ENCODE data around the gene SLC26A2. TPM values are rescaled to one million over a fixed set of nuclear protein-coding genes. Genes with fewer than 3 reads are reported as not detected.

The SLC26A2 gene
- total and polyA plus RNA-seq, 2 donors from 2014 or later, result 2.2 to 18.4 TPM

DNA sequence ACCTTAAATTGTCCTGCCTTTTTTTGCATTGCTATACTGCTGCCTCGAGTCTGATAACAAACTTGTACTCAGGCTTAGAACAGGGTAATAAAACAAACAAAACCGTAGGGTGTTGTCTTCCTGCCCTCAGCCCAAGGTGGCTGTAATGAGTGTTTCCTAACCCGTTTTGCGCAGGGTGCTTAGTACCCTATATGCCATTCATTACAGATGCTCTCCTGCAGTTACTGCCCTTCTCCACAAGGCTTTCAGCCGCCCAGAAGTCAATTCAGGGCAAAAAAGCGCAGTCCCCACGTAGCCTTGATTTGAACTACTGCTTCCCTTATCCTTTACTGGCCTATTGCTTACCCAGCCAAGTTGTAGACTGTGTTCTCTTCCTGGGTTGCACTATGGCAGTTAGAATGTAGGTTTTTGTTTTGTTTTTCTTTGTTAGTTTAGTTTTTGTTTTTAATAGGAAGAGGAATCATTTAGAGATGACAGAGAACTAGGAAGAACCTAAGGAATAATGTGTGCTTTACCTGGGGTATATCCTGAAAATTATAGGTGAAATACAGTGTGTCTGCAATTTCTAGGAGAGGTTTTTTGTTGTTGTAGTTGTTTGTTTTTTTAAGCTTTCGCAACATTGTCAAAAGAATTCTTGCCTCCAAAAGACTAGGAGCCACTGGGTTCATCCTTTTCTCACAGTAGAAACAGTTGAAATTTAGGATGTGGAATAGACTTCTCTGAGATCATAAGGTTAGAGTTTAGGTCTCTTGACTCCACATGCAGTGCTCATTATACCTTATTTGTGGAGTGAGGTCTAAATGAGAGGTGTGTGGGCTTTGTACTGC, 41.3 kb downstream of the SLC26A2 start:
- H3K27ac ChIP-seq (ENCODE audit: low read depth in 2 of 2, low read length in 2 of 2), result no peak overlapping the region
- no peaks in the 10 kb centered on the region for H3K27me3 ChIP-seq (ENCODE audit: control insufficient read depth, insufficient read depth, low read length)
- peaks cover 0 to 17% (median 0%) of the 10 kb centered on the region in 3 donors for H3K4me1 ChIP-seq (ENCODE audit: control insufficient read depth in 2 of 3, insufficient read depth in 2 of 3, low read depth in 1 of 3, low read length in 3 of 3)
- H3K36me3 ChIP-seq (ENCODE audit: control insufficient read depth in 2 of 3, insufficient read depth in 3 of 3, low read length in 3 of 3), result peaks cover 0 to 8% (median 2%) of the 10 kb centered on the region in 3 donors
- peak overlapping the region; percentile 71 to 93 (median 75) for H3K9ac ChIP-seq (ENCODE audit: low read length in 3 of 3)
- DNase-seq (peak in 4 of 5 donors; percentile 26 to 69 (median 50)), FAIRE-seq (no peak)
- TF ChIP-seq CTCF (IDR thresholded peaks at IDR 0.05; ENCODE audit: borderline replicate concordance, extremely low read depth, insufficient read depth), result peak; percentile 58
- intact Hi-C loops (cut with DNase I), result no loop called here
- peak overlapping the region; percentile 87 to 99 (median 98) for H3K4me3 ChIP-seq (ENCODE audit: low read length in 3 of 3)
- H3K9me3 ChIP-seq (ENCODE audit: control insufficient read depth in 2 of 3, insufficient read depth in 1 of 3, low read length in 3 of 3), result no peaks in the 10 kb centered on the region

DNA sequence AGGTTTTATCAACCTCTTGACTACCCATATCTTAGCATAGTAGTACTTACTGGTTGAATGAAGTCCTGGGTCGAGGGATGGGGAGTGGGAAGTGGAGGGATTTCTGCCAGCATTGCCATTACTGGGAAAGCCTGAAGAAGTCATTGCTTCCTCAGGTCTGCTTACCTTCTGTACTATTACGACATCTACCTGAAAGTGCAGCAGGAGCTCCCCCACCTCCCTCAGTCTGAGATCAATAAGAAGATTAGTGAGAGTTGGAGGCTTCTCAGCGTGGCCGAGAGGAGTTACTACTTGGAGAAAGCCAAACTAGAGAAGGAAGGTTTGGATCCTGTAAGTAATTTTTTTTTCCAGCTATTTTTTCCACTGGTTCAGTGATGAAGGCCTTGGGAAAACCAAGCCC, 45.8 kb downstream of the SLC26A2 start:
- H3K36me3 ChIP-seq (ENCODE audit: control insufficient read depth in 2 of 3, insufficient read depth in 3 of 3, low read length in 3 of 3), result peaks cover 0 to 28% (median 26%) of the 10 kb centered on the region in 3 donors
- peaks cover 0 to 4% (median 0%) of the 10 kb centered on the region in 3 donors for H3K4me1 ChIP-seq (ENCODE audit: control insufficient read depth in 2 of 3, insufficient read depth in 2 of 3, low read depth in 1 of 3, low read length in 3 of 3)
- intact Hi-C loops (cut with DNase I), result no loop called here
- no peak overlapping the region for H3K27ac ChIP-seq (ENCODE audit: low read depth in 2 of 2, low read length in 2 of 2)
- DNase-seq (no peak), FAIRE-seq (no peak)
- TF ChIP-seq CTCF (IDR thresholded peaks at IDR 0.05; ENCODE audit: borderline replicate concordance, extremely low read depth, insufficient read depth), result no peak
- H3K27me3 ChIP-seq (ENCODE audit: control insufficient read depth, insufficient read depth, low read length), result no peaks in the 10 kb centered on the region
- no peak overlapping the region for H3K4me3 ChIP-seq (ENCODE audit: low read length in 3 of 3)
- no peaks in the 10 kb centered on the region for H3K9me3 ChIP-seq (ENCODE audit: control insufficient read depth in 2 of 3, insufficient read depth in 1 of 3, low read length in 3 of 3)
- H3K9ac ChIP-seq (ENCODE audit: low read length in 3 of 3), result no peak overlapping the region

- Histone ChIP-seq H3K4me3 (ENCODE audit: low read length in 3 of 3) (no peak overlapping the region), H3K27me3 (ENCODE audit: control insufficient read depth, insufficient read depth, low read length) (no peaks in the 10 kb centered on the region), H3K9me3 (ENCODE audit: control insufficient read depth in 2 of 3, insufficient read depth in 1 of 3, low read length in 3 of 3) (no peaks in the 10 kb centered on the region), H3K4me1 (ENCODE audit: control insufficient read depth in 2 of 3, insufficient read depth in 2 of 3, low read depth in 1 of 3, low read length in 3 of 3) (no peaks in the 10 kb centered on the region), H3K9ac (ENCODE audit: low read length in 3 of 3) (no peak overlapping the region), H3K27ac (ENCODE audit: low read depth in 2 of 2, low read length in 2 of 2) (no peak overlapping the region), H3K36me3 (ENCODE audit: control insufficient read depth in 2 of 3, insufficient read depth in 3 of 3, low read length in 3 of 3) (peaks cover 0 to 29% (median 29%) of the 10 kb centered on the region in 3 donors)
- DNase-seq (no peak), FAIRE-seq (no peak)
- TF ChIP-seq CTCF (IDR thresholded peaks at IDR 0.05; ENCODE audit: borderline replicate concordance, extremely low read depth, insufficient read depth), result no peak
- intact Hi-C loops (cut with DNase I), result no loop called here
These were observed 46.5 kb downstream of the SLC26A2 start for GRCh38 chr5:150007050-150007449.
